ENCODE results near the gene PACSIN3.
A peak's percentile ranks its signal among the peaks of the same experiment; 100 is the strongest.

Gene PACSIN3

GRCh38 chr11:47176328-47177228 lies 9.7 kb downstream of the PACSIN3 start, which contains the start of gene ARFGAP2:
ARFGAP2 (minus strand) TSS chr11:47176879; CDS start chr11:47176853, 26 bp downstream.
- peak within 1 kb of the TSS; percentile 97 to 99 (median 98) for H3K4me3 Mint-ChIP-seq
- H3K4me1 Mint-ChIP-seq: peaks cover 24% of the 10 kb centered on the region
- H3K36me3 Mint-ChIP-seq (ENCODE audit: low read depth): peaks cover 30% of the 10 kb centered on the region
- no peaks in the 10 kb centered on the region for H3K27me3 Mint-ChIP-seq (ENCODE audit: low read depth)
- peak within 1 kb of the TSS; percentile 99 to 100 (median 99) for H3K27ac Mint-ChIP-seq
- TF ChIP-seq CTCF (IDR thresholded peaks at IDR 0.05; ENCODE audit: unreplicated experiment in 3 of 3): no peak
- H3K9me3 Mint-ChIP-seq: no peaks in the 10 kb centered on the region

GRCh38 chr11:47175746-47176327 lies 10.4 kb downstream of the PACSIN3 start:
- peak overlapping the region; percentile 97 to 99 (median 98) for H3K4me3 Mint-ChIP-seq
- no peaks in the 10 kb centered on the region for H3K9me3 Mint-ChIP-seq
- H3K27me3 Mint-ChIP-seq (ENCODE audit: low read depth): no peaks in the 10 kb centered on the region
- peaks cover 33% of the 10 kb centered on the region for H3K36me3 Mint-ChIP-seq (ENCODE audit: low read depth)
- H3K4me1 Mint-ChIP-seq: peaks cover 24% of the 10 kb centered on the region
- TF ChIP-seq CTCF (IDR thresholded peaks at IDR 0.05; ENCODE audit: unreplicated experiment in 3 of 3): no peak
- peak overlapping the region; percentile 96 to 100 (median 99) for H3K27ac Mint-ChIP-seq

GRCh38 chr11:47172740-47173336 lies 13.4 kb downstream of the PACSIN3 start:
- H3K9me3 Mint-ChIP-seq: no peaks in the 10 kb centered on the region
- H3K27me3 Mint-ChIP-seq (ENCODE audit: low read depth): no peaks in the 10 kb centered on the region
- peaks cover 19% of the 10 kb centered on the region for H3K4me1 Mint-ChIP-seq
- no peak for TF ChIP-seq CTCF (IDR thresholded peaks at IDR 0.05; ENCODE audit: unreplicated experiment in 3 of 3)
- H3K36me3 Mint-ChIP-seq (ENCODE audit: low read depth): peaks cover 36% of the 10 kb centered on the region
- H3K4me3 Mint-ChIP-seq: peak overlapping the region; percentile 12 to 84 (median 82)
- H3K27ac Mint-ChIP-seq: no peak overlapping the region

- peaks cover 42% of the 10 kb centered on the region for H3K36me3 Mint-ChIP-seq (ENCODE audit: low read depth)
These were observed 14.4 kb downstream of the PACSIN3 start for GRCh38 chr11:47171856-47172255.

More at GRCh38 chr11:47171856-47172255, 14.4 kb downstream of the PACSIN3 start:
- no peaks in the 10 kb centered on the region for H3K27me3 Mint-ChIP-seq (ENCODE audit: low read depth)
- TF ChIP-seq CTCF (IDR thresholded peaks at IDR 0.05; ENCODE audit: unreplicated experiment in 3 of 3): no peak
- no peaks in the 10 kb centered on the region for H3K9me3 Mint-ChIP-seq
- H3K4me1 Mint-ChIP-seq: peaks cover 12% of the 10 kb centered on the region
- H3K4me3 Mint-ChIP-seq: no peak overlapping the region
- no peak overlapping the region for H3K27ac Mint-ChIP-seq

Data from nephron (organoid).